A673 (cell line): Measurements from ENCODE around the gene ANKHD1. TPM values are rescaled to one million over a fixed set of nuclear protein-coding genes. Genes with fewer than 3 reads are reported as not detected.

Experiments
- BruUV-seq: library from RNA; stranded (reverse); fragments of 400-500 nt; replicated peaks from 2 replicates; lab custom pipeline; 2021; lab: Mats Ljungman, UMichigan
- CTCF ChIA-PET: fragments of 300-600 bp; sonication (Branson Sonifier 250); formaldehyde crosslinking; loops from one replicate; lab custom pipeline; 2022; ENCODE audit warnings: antibody characterized with exemption; lab: Charles Lee
- POLR2A ChIA-PET: fragments of 300-600 bp; sonication (Branson Sonifier 250); formaldehyde crosslinking; loops from one replicate; lab custom pipeline; 2022; ENCODE audit warnings: antibody characterized with exemption; ENCODE audit not compliant: low non-redundant PET; lab: Charles Lee
- DNase-seq: peaks from one replicate; pipeline ENCODE4 v3.0.0-alpha.2; 2015; ENCODE audit warnings: low spot score
- H3K27ac ChIP-seq: fragments of 200-600 bp; sonication (generic); 2 replicates; pipeline ENCODE4 v1.5.1; 2016; ENCODE audit warnings: mixed run types, low read depth, mild to moderate bottlenecking, mixed read lengths, antibody characterized with exemption, low read length; ENCODE audit not compliant: poor library complexity, severe bottlenecking
- H3K27me3 ChIP-seq: fragments of 200-600 bp; sonication (generic); replicated peaks from 2 replicates; pipeline ENCODE4 v1.6.1; 2017; ENCODE audit warnings: mixed run types, low read depth, mild to moderate bottlenecking, mixed read lengths, antibody characterized with exemption, low read length; ENCODE audit not compliant: insufficient read depth, poor library complexity
- H3K36me3 ChIP-seq: fragments of 200-600 bp; sonication (generic); 2 replicates; pipeline ENCODE4 v1.6.1; 2016; ENCODE audit warnings: mixed run types, mild to moderate bottlenecking, mixed read lengths, antibody characterized with exemption, low read length; ENCODE audit not compliant: insufficient read depth, poor library complexity, severe bottlenecking
- H3K4me1 ChIP-seq: fragments of 200-600 bp; sonication (generic); 2 replicates; pipeline ENCODE4 v1.6.1; 2017; ENCODE audit warnings: mixed run types, mild to moderate bottlenecking, mixed read lengths, antibody characterized with exemption, low read length; ENCODE audit not compliant: insufficient read depth, poor library complexity, severe bottlenecking
- H3K4me3 ChIP-seq: fragments of 200-600 bp; sonication (generic); 2 replicates; pipeline ENCODE4 v1.5.1; 2016; ENCODE audit warnings: low read depth, mixed run types, mild to moderate bottlenecking, mixed read lengths, low read length; ENCODE audit not compliant: poor library complexity, severe bottlenecking
- H3K9me3 ChIP-seq: fragments of 200-600 bp; sonication (generic); 2 replicates; pipeline ENCODE4 v1.6.1; 2016; ENCODE audit warnings: mixed run types, low read depth, mild to moderate bottlenecking, mixed read lengths, antibody characterized with exemption, low read length; ENCODE audit not compliant: poor library complexity, severe bottlenecking
- EZH2 ChIP-seq: fragments of 200-600 bp; sonication (generic); IDR thresholded peaks from 2 replicates; pipeline ENCODE4 v1.6.1; 2017; ENCODE audit warnings: borderline replicate concordance, low read depth, mild to moderate bottlenecking, mixed read lengths, antibody characterized with exemption, low read length; ENCODE audit not compliant: poor library complexity, severe bottlenecking
- intact Hi-C: fragments of 100-400 bp; cut with micrococcal nuclease; formaldehyde crosslinking; loops from one replicate; pipeline ENCODE4 v1.10.0; 2022; ENCODE audit not compliant: unreplicated experiment
- total RNA-seq: library from RNA; stranded (reverse); gene quantifications from 2 replicates; pipeline ENCODE4 v1.2.3, GENCODE V29; 2021
- TF ChIP-seq, protein P1 (sequence below): fragments of 300-800, 200-600 bp; sonication (generic); conservative IDR thresholded peaks from 2 replicates; pipeline ENCODE4 v1.5.1; 2017; ENCODE audit warnings: low read depth, mild to moderate bottlenecking, antibody characterized with exemption, low read length, moderate library complexity, mixed read lengths

The ANKHD1 gene
- total RNA-seq, 1 experiment from 2014 or later, result 169 TPM

DNA sequence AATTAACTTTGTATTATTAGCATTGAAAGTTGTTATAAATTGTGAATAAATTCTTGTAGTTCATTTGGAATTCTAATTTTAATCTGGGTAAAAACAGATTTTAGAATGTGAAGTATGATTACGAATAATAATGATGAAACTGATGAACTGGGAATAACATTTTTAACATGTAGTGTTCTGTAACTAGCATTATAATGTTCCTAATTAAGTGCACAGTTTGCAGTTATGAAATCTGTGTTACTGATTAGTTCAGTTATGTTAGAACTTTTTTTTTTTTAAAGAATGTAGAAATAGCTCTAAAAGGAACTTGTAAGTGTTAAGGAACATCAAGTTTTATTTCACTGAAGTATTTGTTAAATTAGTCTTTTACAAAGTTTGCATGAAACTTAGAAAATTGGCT lies 97.0 kb downstream of the ANKHD1 start:
- BruUV-seq, result no TSS peak
- Histone ChIP-seq H3K27me3 (no peaks in the 10 kb centered on the region), H3K4me1 (no peaks in the 10 kb centered on the region), H3K36me3 (peaks cover 41% of the 10 kb centered on the region), H3K9me3 (no peaks in the 10 kb centered on the region), H3K4me3 (no peak overlapping the region), H3K27ac (no peak overlapping the region)
- no peak for DNase-seq
- no peak for TF ChIP-seq EZH2
- TF ChIP-seq, protein P1, sequence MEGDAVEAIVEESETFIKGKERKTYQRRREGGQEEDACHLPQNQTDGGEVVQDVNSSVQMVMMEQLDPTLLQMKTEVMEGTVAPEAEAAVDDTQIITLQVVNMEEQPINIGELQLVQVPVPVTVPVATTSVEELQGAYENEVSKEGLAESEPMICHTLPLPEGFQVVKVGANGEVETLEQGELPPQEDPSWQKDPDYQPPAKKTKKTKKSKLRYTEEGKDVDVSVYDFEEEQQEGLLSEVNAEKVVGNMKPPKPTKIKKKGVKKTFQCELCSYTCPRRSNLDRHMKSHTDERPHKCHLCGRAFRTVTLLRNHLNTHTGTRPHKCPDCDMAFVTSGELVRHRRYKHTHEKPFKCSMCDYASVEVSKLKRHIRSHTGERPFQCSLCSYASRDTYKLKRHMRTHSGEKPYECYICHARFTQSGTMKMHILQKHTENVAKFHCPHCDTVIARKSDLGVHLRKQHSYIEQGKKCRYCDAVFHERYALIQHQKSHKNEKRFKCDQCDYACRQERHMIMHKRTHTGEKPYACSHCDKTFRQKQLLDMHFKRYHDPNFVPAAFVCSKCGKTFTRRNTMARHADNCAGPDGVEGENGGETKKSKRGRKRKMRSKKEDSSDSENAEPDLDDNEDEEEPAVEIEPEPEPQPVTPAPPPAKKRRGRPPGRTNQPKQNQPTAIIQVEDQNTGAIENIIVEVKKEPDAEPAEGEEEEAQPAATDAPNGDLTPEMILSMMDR, result no peak
- ChIA-PET POLR2A (no interaction called here), CTCF (no interaction called here)
- intact Hi-C loops, result no loop called here

DNA sequence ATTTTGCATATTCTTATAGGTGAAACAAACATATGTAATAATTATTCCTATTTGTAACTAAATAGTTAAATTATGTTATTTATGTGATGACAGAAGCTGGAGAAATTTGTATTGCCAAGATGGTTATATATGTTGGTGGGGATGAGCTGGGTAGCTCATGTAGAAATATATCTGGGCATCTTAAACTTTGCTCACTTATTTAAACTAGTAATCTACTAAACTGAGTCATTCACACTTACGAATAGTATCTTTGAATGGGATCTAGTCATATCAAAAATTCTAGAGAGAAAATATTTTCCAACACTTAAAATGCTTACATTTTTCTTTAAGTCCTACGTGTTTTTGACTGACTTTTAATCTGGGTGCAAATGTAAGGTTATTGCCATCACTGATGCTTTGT lies 101.2 kb downstream of the ANKHD1 start:
- H3K27me3 ChIP-seq, result no peaks in the 10 kb centered on the region
- no TSS peak for BruUV-seq
- ChIA-PET POLR2A (no interaction called here), CTCF (no interaction called here)
- no peak for TF ChIP-seq EZH2
- TF ChIP-seq, protein P1, result no peak
- H3K9me3 ChIP-seq, result no peaks in the 10 kb centered on the region
- no peak overlapping the region for H3K4me3 ChIP-seq
- intact Hi-C loops, result no loop called here
- H3K27ac ChIP-seq, result no peak overlapping the region
- DNase-seq, result no peak
- H3K4me1 ChIP-seq, result no peaks in the 10 kb centered on the region
- peaks cover 54% of the 10 kb centered on the region for H3K36me3 ChIP-seq

DNA sequence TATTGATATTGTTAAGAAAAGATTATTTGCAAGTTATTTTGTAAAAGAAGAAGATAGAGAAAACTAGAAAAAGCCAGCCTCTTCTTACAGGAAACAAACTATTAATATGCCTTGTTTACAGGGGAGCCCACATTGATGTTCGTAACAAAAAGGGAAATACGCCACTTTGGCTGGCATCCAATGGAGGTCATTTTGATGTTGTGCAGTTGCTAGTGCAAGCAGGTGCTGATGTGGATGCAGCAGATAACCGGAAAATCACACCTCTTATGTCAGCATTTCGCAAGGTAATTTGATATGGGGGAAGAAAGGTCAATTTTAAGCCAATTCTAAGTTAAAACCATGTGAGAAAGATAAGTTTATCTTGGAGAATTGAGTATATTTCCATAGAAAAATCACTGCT lies 108.3 kb downstream of the ANKHD1 start:
- H3K9me3 ChIP-seq, result no peaks in the 10 kb centered on the region
- BruUV-seq, result no TSS peak
- CTCF ChIA-PET, result no interaction called here
- H3K4me3 ChIP-seq, result no peak overlapping the region
- POLR2A ChIA-PET, result no interaction called here
- intact Hi-C loops, result no loop called here
- TF ChIP-seq, protein P1, result no peak
- TF ChIP-seq EZH2, result no peak
- no peak for DNase-seq
- H3K4me1 ChIP-seq, result no peaks in the 10 kb centered on the region
- H3K27ac ChIP-seq, result no peak overlapping the region
- H3K27me3 ChIP-seq, result no peaks in the 10 kb centered on the region
- H3K36me3 ChIP-seq, result peaks cover 94% of the 10 kb centered on the region
